ENCODE results near the gene EPB41L3. TPM values are rescaled to one million over a fixed set of nuclear protein-coding genes. Genes with fewer than 3 reads are reported as not detected.

The EPB41L3 gene
- polyA plus RNA-seq, 1 donor from 2014 or later: 19.6 TPM

DNA sequence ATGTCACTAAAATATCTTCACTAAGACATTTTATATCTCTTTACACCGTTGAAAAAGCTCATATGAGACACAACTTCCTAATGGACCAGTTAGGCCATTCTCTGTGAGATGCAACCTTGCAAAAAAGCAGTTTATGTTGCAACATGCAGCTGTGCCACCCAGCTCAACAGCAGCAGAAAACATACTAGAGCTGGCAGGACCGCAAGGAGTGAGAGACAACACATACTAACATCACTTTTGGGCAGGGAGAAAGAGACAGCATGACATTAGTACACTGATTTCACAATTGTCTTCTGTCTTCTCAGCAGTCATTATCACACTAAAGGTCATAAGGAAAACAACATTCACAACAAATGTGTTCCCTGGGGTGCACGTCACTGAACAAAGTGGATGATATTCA, 122.9 kb downstream of the EPB41L3 start:
- Histone ChIP-seq H3K27me3 (ENCODE audit: insufficient read depth, low read depth, low read length) (no peaks in the 10 kb centered on the region), H3K27ac (ENCODE audit: low read length) (no peak overlapping the region), H3K4me3 (ENCODE audit: low read length) (no peak overlapping the region), H3K36me3 (ENCODE audit: insufficient read depth, low read length) (no peaks in the 10 kb centered on the region), H3K9ac (ENCODE audit: low read length) (no peak overlapping the region), H2AFZ (ENCODE audit: low read depth, low read length) (no peak overlapping the region), H3K79me2 (replicated peaks; ENCODE audit: insufficient read depth, low read length) (no peaks in the 10 kb centered on the region), H4K20me1 (ENCODE audit: insufficient read depth) (no peaks in the 10 kb centered on the region), H3F3A (ENCODE audit: insufficient read depth, low read length, poor library complexity, severe bottlenecking) (no peaks in the 10 kb centered on the region), H3K4me2 (ENCODE audit: low read length) (no peak overlapping the region), H3K9me3 (ENCODE audit: low read length) (no peaks in the 10 kb centered on the region), H3K9me2 (ENCODE audit: insufficient read depth, low read length) (no peaks in the 10 kb centered on the region)
- TF ChIP-seq SMC3 (conservative IDR thresholded peaks at IDR 0.05; ENCODE audit: poor library complexity): no peak
- TF ChIP-seq, protein P1, sequence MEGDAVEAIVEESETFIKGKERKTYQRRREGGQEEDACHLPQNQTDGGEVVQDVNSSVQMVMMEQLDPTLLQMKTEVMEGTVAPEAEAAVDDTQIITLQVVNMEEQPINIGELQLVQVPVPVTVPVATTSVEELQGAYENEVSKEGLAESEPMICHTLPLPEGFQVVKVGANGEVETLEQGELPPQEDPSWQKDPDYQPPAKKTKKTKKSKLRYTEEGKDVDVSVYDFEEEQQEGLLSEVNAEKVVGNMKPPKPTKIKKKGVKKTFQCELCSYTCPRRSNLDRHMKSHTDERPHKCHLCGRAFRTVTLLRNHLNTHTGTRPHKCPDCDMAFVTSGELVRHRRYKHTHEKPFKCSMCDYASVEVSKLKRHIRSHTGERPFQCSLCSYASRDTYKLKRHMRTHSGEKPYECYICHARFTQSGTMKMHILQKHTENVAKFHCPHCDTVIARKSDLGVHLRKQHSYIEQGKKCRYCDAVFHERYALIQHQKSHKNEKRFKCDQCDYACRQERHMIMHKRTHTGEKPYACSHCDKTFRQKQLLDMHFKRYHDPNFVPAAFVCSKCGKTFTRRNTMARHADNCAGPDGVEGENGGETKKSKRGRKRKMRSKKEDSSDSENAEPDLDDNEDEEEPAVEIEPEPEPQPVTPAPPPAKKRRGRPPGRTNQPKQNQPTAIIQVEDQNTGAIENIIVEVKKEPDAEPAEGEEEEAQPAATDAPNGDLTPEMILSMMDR (IDR thresholded peaks at IDR 0.05; ENCODE audit: poor library complexity, severe bottlenecking): no peak
- TF ChIP-seq MXI1 (conservative IDR thresholded peaks at IDR 0.05; ENCODE audit: poor library complexity, severe bottlenecking): no peak
- no peak for TF ChIP-seq EP300 (conservative IDR thresholded peaks at IDR 0.05; ENCODE audit: poor library complexity, severe bottlenecking)
- TF ChIP-seq TAF1 (IDR thresholded peaks at IDR 0.05; ENCODE audit: low read depth): no peak
- TF ChIP-seq POLR2AphosphoS5 (IDR thresholded peaks at IDR 0.05): no peak
- TF ChIP-seq EZH2 (IDR thresholded peaks at IDR 0.05; ENCODE audit: borderline replicate concordance, insufficient read depth, low read length, poor library complexity, severe bottlenecking): no peak
- TF ChIP-seq, protein P2, sequence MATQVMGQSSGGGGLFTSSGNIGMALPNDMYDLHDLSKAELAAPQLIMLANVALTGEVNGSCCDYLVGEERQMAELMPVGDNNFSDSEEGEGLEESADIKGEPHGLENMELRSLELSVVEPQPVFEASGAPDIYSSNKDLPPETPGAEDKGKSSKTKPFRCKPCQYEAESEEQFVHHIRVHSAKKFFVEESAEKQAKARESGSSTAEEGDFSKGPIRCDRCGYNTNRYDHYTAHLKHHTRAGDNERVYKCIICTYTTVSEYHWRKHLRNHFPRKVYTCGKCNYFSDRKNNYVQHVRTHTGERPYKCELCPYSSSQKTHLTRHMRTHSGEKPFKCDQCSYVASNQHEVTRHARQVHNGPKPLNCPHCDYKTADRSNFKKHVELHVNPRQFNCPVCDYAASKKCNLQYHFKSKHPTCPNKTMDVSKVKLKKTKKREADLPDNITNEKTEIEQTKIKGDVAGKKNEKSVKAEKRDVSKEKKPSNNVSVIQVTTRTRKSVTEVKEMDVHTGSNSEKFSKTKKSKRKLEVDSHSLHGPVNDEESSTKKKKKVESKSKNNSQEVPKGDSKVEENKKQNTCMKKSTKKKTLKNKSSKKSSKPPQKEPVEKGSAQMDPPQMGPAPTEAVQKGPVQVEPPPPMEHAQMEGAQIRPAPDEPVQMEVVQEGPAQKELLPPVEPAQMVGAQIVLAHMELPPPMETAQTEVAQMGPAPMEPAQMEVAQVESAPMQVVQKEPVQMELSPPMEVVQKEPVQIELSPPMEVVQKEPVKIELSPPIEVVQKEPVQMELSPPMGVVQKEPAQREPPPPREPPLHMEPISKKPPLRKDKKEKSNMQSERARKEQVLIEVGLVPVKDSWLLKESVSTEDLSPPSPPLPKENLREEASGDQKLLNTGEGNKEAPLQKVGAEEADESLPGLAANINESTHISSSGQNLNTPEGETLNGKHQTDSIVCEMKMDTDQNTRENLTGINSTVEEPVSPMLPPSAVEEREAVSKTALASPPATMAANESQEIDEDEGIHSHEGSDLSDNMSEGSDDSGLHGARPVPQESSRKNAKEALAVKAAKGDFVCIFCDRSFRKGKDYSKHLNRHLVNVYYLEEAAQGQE (IDR thresholded peaks at IDR 0.05; ENCODE audit: borderline replicate concordance): no peak
- no peak for TF ChIP-seq RAD21 (conservative IDR thresholded peaks at IDR 0.05)

DNA sequence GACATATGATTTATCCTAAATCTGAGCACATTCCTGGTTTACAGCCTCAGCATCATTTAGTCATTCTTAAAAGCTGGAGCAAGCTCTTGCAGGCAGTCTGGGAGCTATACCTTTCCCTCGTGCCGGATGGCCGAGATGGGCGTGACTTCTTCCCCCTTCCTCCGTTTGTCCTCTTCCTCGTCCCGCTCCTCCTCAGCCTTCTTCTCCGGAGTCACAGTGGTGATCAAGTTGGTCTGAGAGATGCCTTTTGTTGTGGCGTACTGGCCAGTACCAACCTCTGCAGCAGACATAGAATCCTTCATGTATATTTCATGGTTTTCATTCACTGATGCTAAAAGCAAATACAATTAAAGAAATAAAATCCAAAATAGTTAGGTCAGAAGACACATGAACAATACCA, 124.2 kb downstream of the EPB41L3 start:
- Histone ChIP-seq H3K9ac (ENCODE audit: low read length) (no peak overlapping the region), H3F3A (ENCODE audit: insufficient read depth, low read length, poor library complexity, severe bottlenecking) (no peaks in the 10 kb centered on the region), H3K27me3 (ENCODE audit: insufficient read depth, low read depth, low read length) (no peaks in the 10 kb centered on the region), H3K4me3 (ENCODE audit: low read length) (no peak overlapping the region), H4K20me1 (ENCODE audit: insufficient read depth) (no peaks in the 10 kb centered on the region), H3K9me3 (ENCODE audit: low read length) (no peaks in the 10 kb centered on the region), H3K79me2 (replicated peaks; ENCODE audit: insufficient read depth, low read length) (no peaks in the 10 kb centered on the region), H3K4me2 (ENCODE audit: low read length) (no peak overlapping the region), H3K36me3 (ENCODE audit: insufficient read depth, low read length) (no peaks in the 10 kb centered on the region), H3K9me2 (ENCODE audit: insufficient read depth, low read length) (no peaks in the 10 kb centered on the region), H3K27ac (ENCODE audit: low read length) (no peak overlapping the region), H2AFZ (ENCODE audit: low read depth, low read length) (no peak overlapping the region)
- TF ChIP-seq, protein P1 (IDR thresholded peaks at IDR 0.05; ENCODE audit: poor library complexity, severe bottlenecking): no peak
- no peak for TF ChIP-seq EP300 (conservative IDR thresholded peaks at IDR 0.05; ENCODE audit: poor library complexity, severe bottlenecking)
- TF ChIP-seq TAF1 (IDR thresholded peaks at IDR 0.05; ENCODE audit: low read depth): no peak
- no peak for TF ChIP-seq RAD21 (conservative IDR thresholded peaks at IDR 0.05)
- TF ChIP-seq, protein P2 (IDR thresholded peaks at IDR 0.05; ENCODE audit: borderline replicate concordance): no peak
- no peak for TF ChIP-seq SMC3 (conservative IDR thresholded peaks at IDR 0.05; ENCODE audit: poor library complexity)
- no peak for TF ChIP-seq MXI1 (conservative IDR thresholded peaks at IDR 0.05; ENCODE audit: poor library complexity, severe bottlenecking)
- TF ChIP-seq EZH2 (IDR thresholded peaks at IDR 0.05; ENCODE audit: borderline replicate concordance, insufficient read depth, low read length, poor library complexity, severe bottlenecking): no peak
- TF ChIP-seq POLR2AphosphoS5 (IDR thresholded peaks at IDR 0.05): no peak

All from neural cell (in vitro differentiated cells).